Prostate gland (tissue), 2 donors: Measurements from ENCODE around the gene FAM149B1.

ENCODE experiments used
- POLR2A ChIP-seq: fragments of 450-650 bp; IDR thresholded peaks from one replicate; pipeline ENCODE4 v1.6.1; 2016; ENCODE audit warnings: antibody characterized with exemption, mild to moderate bottlenecking
- POLR2AphosphoS5 ChIP-seq: sonication (generic); formaldehyde crosslinking; IDR thresholded peaks from one replicate; pipeline ENCODE4 v1.6.1; 2017; ENCODE audit warnings: antibody characterized with exemption
- TF ChIP-seq, protein P1 (sequence below), 4 experiments: fragments of 200-600 bp in 2 of 4; fragments of 450-650 bp in 2 of 4; sonication (generic) in 2 of 4; IDR thresholded peaks; 1 replicate in 3 of 4; 2 replicates in 1 of 4; pipeline ENCODE4 v1.5.1; 2016 to 2019; ENCODE audit warnings: antibody characterized with exemption in 4 of 4, mild to moderate bottlenecking in 2 of 4, moderate library complexity in 2 of 4

DNA sequence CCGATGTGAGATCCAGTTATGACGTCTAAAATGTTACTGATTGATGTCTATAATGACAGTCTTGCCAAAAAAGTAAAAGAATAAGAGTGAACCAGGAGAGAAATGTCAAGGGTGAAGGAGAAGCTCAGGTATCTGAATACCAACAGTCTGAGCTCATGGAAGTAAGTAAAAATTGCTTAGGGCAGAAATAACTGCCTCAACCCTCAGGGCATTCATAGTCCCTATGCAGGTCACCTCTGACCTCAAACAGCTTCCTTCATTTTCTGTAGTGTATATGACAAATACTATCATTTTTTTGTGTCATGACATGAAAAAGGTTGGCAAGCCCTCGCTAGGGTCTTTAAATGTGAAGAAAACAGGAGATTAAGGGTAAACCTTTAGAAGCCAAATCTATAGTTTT is 125.5 kb downstream of the FAM149B1 start:
- TF ChIP-seq, protein P1, sequence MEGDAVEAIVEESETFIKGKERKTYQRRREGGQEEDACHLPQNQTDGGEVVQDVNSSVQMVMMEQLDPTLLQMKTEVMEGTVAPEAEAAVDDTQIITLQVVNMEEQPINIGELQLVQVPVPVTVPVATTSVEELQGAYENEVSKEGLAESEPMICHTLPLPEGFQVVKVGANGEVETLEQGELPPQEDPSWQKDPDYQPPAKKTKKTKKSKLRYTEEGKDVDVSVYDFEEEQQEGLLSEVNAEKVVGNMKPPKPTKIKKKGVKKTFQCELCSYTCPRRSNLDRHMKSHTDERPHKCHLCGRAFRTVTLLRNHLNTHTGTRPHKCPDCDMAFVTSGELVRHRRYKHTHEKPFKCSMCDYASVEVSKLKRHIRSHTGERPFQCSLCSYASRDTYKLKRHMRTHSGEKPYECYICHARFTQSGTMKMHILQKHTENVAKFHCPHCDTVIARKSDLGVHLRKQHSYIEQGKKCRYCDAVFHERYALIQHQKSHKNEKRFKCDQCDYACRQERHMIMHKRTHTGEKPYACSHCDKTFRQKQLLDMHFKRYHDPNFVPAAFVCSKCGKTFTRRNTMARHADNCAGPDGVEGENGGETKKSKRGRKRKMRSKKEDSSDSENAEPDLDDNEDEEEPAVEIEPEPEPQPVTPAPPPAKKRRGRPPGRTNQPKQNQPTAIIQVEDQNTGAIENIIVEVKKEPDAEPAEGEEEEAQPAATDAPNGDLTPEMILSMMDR (IDR thresholded peaks at IDR 0.05): no peak
- no peak for TF ChIP-seq POLR2AphosphoS5
- no peak for TF ChIP-seq POLR2A
